ENCODE measurements around the gene SART1.
A peak's percentile ranks its signal among the peaks of the same experiment; 100 is the strongest.

SART1 gene

GRCh38 chr11:65967329-65967934 lies 5.9 kb downstream of the SART1 start:
- DNase-seq: no peak

DNA sequence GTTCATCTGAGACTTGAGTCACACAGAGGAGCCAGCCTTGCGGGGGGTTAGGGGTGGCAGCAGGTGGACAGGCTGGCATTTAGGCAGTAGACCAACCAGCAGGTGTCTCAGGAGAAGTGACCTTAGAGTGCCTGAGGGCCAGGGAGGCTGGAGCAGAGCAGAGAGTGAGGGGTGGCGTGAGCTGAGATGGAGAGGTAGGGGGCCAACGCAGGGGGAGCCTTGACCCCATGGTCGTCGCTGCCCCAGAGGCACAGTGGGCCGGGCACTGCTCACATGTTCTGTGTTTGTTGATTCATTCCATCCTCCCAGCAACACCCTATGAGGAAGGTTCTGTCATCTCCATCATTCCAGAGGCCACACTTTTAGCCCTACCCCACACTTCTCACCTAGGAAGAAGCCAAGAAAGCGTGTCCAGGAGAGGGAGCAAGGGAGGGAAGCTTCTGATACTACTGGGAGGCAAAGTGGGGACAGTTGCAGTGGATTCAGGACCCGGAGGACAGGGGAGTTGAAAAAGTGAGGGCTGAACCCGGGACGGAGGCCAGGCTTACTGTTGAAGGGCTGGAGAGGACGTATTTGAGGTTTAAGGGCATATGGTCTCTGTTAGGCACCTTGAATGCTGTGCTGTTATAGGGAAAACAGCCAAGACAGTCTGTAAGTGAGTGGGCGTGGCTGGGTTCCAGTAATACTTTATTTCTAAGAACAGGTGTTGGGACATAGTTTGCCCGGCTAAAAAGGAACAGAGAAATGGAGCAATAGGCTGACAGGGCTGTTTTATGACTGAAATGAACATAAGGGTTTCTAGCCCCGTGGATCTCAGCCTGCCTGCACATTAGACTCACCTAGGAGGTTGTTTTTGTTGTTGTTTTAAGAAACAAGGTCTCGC lies 7.3 kb downstream of the SART1 start:
- no peak for DNase-seq

DNA sequence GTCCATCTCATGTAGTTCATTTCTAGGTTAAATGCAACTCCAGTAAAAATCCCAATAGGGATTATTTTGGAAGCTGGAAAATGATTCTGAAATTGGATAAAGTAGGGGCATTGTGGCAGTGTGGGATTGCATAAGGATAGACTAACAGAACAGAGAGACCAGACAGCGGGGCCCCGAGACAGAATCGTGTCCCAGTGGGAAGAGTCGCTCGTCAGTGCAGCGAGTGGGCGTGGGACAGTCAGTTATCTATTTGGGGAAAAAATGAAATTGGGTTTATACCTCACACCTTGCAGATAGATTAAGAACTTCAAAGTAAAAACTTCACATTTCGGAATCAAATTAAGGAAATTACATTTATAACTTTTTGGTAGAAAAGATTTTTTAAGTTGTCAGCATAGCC lies 10.6 kb downstream of the SART1 start:
- DNase-seq: no peak

DNA sequence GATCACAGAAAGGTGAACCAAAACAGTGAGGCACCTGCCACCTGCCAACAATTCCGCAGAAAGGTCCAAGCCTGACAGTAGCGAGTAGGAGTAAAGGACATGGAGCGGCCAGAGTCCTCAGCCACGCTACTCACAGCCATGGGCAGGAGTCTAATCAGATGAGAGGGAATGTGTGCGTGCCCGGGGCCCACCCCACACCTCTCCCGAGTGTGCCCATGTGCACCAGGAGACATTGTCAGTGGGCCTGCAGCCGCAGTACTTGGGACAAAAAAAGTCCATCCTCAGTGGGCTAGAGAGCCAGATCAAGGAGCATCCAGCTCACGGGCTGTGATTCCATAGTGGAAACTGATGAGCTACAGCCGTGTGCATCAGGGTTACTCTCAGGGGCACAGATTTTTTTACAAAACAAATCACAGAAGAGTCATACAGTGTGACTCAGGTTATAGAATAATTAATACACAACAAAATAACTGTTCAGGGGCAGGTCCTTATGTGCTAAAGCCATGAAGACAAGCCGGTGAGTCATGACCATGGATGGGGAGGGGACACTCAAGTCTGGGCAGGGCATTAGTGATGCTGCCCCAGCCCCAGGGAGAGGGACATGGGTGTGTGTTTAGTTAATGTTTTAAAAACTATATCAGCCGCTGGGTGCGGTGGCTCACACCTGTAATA lies 12.0 kb downstream of the SART1 start:
- no peak for DNase-seq

DNA sequence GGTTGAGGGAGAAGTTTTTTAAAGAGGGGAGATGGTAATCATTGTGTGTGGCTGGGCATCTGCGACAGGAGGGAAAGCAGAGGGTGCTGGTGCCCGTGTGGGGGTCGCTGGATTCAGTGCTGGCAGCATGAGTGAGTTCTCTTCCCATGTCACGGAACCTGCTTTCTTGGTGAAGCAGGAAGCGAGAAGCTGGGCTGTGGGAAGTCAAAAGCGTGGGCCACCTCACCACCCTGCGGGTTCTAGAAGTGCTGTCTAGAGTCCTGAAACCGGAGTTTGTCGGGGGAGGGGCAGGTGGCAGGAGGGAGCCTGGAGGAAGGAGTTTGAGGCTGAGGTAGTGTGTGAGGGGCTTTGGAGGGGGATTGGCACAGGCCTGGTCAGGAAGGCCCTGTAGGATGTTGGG lies 14.2 kb downstream of the SART1 start:
- DNase-seq: no peak

DNA sequence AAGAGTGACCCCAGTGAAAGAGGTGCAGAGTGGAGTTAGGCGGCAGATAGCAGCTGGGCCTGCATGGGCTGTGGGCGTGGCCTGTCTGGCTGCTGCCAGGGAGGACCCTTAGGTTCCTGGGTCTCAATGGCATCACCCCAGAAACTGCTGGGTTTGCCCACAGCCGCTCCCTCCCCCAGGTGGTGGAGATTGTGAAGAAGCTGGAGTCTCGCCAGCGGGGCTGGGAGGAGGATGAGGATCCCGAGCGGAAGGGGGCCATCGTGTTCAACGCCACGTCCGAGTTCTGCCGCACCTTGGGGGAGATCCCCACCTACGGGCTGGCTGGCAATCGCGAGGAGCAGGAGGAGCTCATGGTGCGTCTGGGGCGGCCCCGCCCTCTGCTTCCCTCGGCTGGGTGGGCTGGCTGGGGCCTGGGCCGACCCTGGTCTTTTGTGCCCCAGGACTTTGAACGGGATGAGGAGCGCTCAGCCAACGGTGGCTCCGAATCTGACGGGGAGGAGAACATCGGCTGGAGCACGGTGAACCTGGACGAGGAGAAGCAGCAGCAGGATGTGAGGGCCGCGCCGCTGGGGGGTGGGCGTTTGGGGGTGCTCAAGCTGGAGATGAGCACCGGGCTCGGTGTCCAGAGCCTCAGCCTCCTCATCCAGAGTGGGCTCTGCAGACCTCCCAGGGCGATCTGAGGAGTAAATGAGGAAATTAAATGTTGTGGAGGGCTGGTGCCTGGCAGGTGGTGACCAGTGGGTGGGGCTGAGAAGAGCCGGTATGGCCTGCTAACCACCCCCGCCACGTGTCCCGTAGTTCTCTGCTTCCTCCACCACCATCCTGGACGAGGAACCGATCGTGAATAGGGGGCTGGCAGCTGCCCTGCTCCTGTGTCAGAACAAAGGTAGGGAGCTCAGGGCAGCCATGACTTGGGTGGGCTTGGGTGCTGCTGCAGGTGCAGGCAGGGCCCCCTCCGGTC lies 15.0 kb downstream of the SART1 start:
- no peak for DNase-seq

GRCh38 chr11:65977621-65978390 lies 16.3 kb downstream of the SART1 start:
- no peak for DNase-seq

DNA sequence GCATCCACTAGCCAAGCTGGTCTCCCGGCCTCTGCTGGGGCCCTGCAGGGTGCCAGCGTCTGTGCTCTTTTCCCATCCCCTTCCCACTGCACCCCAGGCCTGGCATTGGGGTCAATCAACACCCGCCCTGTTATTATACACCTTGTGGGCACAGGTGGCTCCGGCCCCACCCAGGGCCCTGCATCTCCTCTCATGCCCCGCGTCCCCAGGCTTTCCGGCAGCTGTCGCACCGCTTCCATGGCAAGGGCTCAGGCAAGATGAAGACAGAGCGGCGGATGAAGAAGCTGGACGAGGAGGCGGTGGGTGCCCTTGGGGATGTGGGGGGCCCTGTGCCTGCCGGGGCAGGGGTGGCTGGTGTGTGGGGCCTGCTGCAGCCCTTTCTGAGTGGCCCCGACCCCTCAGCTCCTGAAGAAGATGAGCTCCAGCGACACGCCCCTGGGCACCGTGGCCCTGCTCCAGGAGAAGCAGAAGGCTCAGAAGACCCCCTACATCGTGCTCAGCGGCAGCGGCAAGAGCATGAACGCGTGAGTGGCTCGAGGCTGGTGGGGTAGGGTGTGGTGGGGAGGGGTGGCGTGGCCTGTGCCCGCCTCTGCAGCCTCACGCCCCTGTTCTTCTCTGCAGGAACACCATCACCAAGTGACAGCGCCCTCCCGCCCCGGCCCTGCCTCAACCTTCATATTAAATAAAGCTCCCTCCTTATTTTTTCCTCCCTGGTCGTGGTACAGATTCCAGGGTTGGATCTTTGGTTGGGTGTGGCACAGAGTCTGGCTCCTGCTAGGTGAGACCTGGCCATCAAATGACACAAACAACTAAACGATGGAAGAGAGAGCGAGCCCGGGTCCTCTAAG lies 17.1 kb downstream of the SART1 start:
- no peak for DNase-seq

DNA sequence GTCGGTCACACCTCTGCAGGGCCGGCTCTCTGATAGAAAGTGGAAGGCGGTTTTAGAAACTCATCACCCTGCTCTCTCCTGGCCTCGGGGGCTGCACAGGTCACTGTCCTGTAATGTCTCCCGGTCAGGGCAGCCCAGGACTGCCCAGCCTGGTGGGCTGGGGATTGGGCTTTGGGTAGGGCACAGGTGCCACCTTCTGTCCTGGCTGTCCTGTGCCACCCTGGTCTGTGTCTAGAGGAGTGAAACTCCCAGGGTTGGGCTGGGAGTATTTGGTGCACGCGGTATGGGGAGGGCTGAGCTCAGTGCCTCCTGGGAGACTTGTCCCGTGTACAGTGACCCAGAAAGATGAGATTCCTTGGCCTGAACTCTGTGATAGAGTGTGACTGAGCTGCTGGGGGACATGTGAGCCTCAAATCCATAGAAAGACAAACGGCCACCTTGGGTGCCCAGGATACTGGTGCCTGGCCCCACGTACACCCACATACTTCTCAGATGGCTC lies 17.8 kb downstream of the SART1 start:
- no peak for DNase-seq

GRCh38 chr11:65981101-65981740 lies 19.7 kb downstream of the SART1 start:
- no peak for DNase-seq

GRCh38 chr11:65981972-65982823 lies 20.7 kb downstream of the SART1 start:
- DNase-seq: no peak

GRCh38 chr11:65982824-65983588 lies 21.5 kb downstream of the SART1 start:
- DNase-seq: no peak

DNA sequence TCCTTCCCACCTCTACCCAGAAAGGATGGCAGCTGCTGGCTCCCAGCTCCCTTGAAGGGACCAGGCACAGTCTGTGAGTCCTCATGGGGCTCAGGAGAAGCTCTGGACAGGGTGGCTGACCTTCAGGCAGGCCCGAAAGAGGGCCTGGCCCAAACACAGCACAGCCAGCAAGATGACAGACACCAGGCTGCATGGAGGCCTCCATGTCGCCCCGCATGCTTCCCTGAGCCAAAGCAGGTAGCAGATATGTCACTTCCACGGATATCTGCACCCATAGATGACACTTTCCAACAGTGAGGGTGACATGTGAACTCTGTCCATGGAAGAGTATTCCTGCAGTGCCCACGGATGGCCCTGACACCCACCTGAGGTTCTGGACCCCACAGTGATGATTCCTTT lies 22.1 kb downstream of the SART1 start:
- DNase-seq: no peak

- DNase-seq: no peak
These were observed 25.8 kb downstream of the SART1 start for GRCh38 chr11:65987336-65987735.

GRCh38 chr11:65988791-65989592 lies 27.5 kb downstream of the SART1 start:
- DNase-seq: peak; percentile 81 to 89

DNA sequence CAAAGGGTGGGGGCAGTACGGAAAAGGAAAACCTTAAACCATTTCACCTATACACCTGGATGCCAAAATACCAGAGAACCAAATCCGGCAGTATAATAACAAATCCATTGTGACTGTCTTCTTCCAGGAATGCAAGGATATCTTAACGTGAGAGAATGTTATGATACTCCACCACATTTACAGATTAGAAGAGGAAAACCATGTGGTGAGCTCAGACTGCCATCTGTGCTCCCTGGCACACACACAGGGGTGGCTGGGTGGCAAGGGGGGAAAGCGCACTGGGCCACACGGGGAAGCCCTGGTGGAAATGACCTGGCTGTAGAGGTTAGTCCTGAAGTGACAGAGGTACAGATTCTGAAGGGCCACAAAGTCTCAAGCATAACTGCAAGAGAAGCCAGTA lies 30.5 kb downstream of the SART1 start:
- no peak for DNase-seq

DNA sequence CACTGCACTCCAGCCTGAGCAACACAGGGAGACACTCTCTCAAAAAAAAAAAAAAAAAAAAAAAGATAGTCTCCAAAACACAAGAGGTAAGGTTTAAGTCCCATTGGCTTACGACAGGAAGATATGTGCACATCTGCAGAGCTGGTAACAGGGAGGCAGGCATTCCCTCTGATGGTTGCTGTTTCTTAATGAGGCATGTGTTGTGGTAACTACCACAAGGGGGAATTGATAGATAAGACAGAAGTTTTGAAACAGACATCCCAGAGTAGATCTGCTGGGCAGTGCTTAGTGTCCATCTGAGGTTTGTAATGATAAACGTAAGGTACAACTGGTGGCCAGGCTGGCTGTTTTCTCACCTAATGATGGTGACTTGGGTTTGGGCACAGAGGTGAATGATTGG lies 35.8 kb downstream of the SART1 start:
- DNase-seq: no peak

Data from stimulated activated CD4-positive, alpha-beta T cell treated with anti-CD3 and anti-CD28 coated beads, Interleukin-4, amount 100 ng/mL, for 4 hours (primary cell).